ENCODE data around the gene BNC2. TPM values are rescaled to one million over a fixed set of nuclear protein-coding genes. Genes with fewer than 3 reads are reported as not detected.

The BNC2 gene
- total RNA-seq, 2 donors from 2014 or later = 0.99 to 1.8 TPM

- no peaks in the 10 kb centered on the region for H3K9me3 ChIP-seq
- ATAC-seq = no peak
- no peaks in the 10 kb centered on the region for H3K36me3 ChIP-seq (replicated peaks in 1 of 2; ENCODE audit: insufficient read depth in 1 of 2, low read depth in 2 of 2)
- no peak for DNase-seq
- no peaks in the 10 kb centered on the region for H3K4me1 ChIP-seq
- no peak overlapping the region for H3K4me3 ChIP-seq
- WGBS, 2 donors = 73 to 77% methylated on average over 1 of the region's 1 CpG
- intact Hi-C loops (cut with DNase I) = no loop called here
- H3K27ac ChIP-seq = no peak overlapping the region
- TF ChIP-seq POLR2A (IDR thresholded peaks at IDR 0.05) = no peak
- no peaks in the 10 kb centered on the region for H3K27me3 ChIP-seq
Observed at GRCh38 chr9:16597136-16597535, 273.3 kb downstream of the BNC2 start.

GRCh38 chr9:16595227-16595626, 275.2 kb downstream of the BNC2 start:
- Histone ChIP-seq H3K36me3 (replicated peaks in 1 of 2; ENCODE audit: insufficient read depth in 1 of 2, low read depth in 2 of 2) (no peaks in the 10 kb centered on the region), H3K27ac (no peak overlapping the region), H3K4me3 (no peak overlapping the region), H3K27me3 (no peaks in the 10 kb centered on the region), H3K4me1 (no peaks in the 10 kb centered on the region), H3K9me3 (no peaks in the 10 kb centered on the region)
- ATAC-seq (no peak), DNase-seq (no peak)
- WGBS, 2 donors = 83 to 90% methylated on average over 2 of the region's 2 CpGs
- TF ChIP-seq POLR2A (IDR thresholded peaks at IDR 0.05) = no peak
- TF ChIP-seq, protein P1, sequence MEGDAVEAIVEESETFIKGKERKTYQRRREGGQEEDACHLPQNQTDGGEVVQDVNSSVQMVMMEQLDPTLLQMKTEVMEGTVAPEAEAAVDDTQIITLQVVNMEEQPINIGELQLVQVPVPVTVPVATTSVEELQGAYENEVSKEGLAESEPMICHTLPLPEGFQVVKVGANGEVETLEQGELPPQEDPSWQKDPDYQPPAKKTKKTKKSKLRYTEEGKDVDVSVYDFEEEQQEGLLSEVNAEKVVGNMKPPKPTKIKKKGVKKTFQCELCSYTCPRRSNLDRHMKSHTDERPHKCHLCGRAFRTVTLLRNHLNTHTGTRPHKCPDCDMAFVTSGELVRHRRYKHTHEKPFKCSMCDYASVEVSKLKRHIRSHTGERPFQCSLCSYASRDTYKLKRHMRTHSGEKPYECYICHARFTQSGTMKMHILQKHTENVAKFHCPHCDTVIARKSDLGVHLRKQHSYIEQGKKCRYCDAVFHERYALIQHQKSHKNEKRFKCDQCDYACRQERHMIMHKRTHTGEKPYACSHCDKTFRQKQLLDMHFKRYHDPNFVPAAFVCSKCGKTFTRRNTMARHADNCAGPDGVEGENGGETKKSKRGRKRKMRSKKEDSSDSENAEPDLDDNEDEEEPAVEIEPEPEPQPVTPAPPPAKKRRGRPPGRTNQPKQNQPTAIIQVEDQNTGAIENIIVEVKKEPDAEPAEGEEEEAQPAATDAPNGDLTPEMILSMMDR (IDR thresholded peaks at IDR 0.05) = no peak
- intact Hi-C loops (cut with DNase I) = no loop called here

GRCh38 chr9:16594787-16595186, 275.7 kb downstream of the BNC2 start:
- ATAC-seq = no peak
- intact Hi-C loops (cut with DNase I) = no loop called here
- H3K36me3 ChIP-seq (replicated peaks in 1 of 2; ENCODE audit: insufficient read depth in 1 of 2, low read depth in 2 of 2) = no peaks in the 10 kb centered on the region

GRCh38 chr9:16593746-16594145, 276.7 kb downstream of the BNC2 start:
- H3K9me3 ChIP-seq = no peaks in the 10 kb centered on the region
- DNase-seq (no peak), ATAC-seq (no peak)
- H3K27me3 ChIP-seq = no peaks in the 10 kb centered on the region
- no peaks in the 10 kb centered on the region for H3K36me3 ChIP-seq (replicated peaks in 1 of 2; ENCODE audit: insufficient read depth in 1 of 2, low read depth in 2 of 2)
- intact Hi-C loops (cut with DNase I) = no loop called here
- H3K4me1 ChIP-seq = no peaks in the 10 kb centered on the region
- 49 to 61% methylated on average over 1 of the region's 1 CpG for WGBS, 2 donors
- H3K4me3 ChIP-seq = no peak overlapping the region
- H3K27ac ChIP-seq = no peak overlapping the region
- TF ChIP-seq POLR2A (IDR thresholded peaks at IDR 0.05) = no peak
- TF ChIP-seq, protein P1 (IDR thresholded peaks at IDR 0.05) = no peak

More at GRCh38 chr9:16594787-16595186, 275.7 kb downstream of the BNC2 start:
- Histone ChIP-seq H3K27ac (no peak overlapping the region), H3K4me3 (no peak overlapping the region), H3K4me1 (no peaks in the 10 kb centered on the region), H3K27me3 (no peaks in the 10 kb centered on the region), H3K9me3 (no peaks in the 10 kb centered on the region)
- no peak for DNase-seq
- no peak for TF ChIP-seq POLR2A (IDR thresholded peaks at IDR 0.05)
- TF ChIP-seq, protein P1 (IDR thresholded peaks at IDR 0.05) = no peak

- intact Hi-C loops (cut with DNase I) = no loop called here
- no peak overlapping the region for H3K27ac ChIP-seq
- H3K4me1 ChIP-seq = no peaks in the 10 kb centered on the region
- no peaks in the 10 kb centered on the region for H3K9me3 ChIP-seq
- TF ChIP-seq, protein P1 (IDR thresholded peaks at IDR 0.05) = no peak
- no peak for TF ChIP-seq POLR2A (IDR thresholded peaks at IDR 0.05)
- H3K4me3 ChIP-seq = no peak overlapping the region
- H3K36me3 ChIP-seq (replicated peaks in 1 of 2; ENCODE audit: insufficient read depth in 1 of 2, low read depth in 2 of 2) = no peaks in the 10 kb centered on the region
- WGBS, 2 donors = 55 to 61% methylated on average over 5 of the region's 5 CpGs
- DNase-seq (no peak), ATAC-seq (no peak)
- H3K27me3 ChIP-seq = no peaks in the 10 kb centered on the region
Observed at GRCh38 chr9:16591092-16591491, 279.4 kb downstream of the BNC2 start.
